NCI-H345 (cell line): ENCODE measurements around the gene RINT1.
"Not testable (repeated sequence)": the region's sequence is repeated elsewhere in the genome, so short reads cannot be mapped to it uniquely, and the experiment has no call there.

Experiments
- DNase-seq: peaks from one replicate; lab custom pipeline; 2025; lab: John Stamatoyannopoulos, UW

RINT1 gene

DNA sequence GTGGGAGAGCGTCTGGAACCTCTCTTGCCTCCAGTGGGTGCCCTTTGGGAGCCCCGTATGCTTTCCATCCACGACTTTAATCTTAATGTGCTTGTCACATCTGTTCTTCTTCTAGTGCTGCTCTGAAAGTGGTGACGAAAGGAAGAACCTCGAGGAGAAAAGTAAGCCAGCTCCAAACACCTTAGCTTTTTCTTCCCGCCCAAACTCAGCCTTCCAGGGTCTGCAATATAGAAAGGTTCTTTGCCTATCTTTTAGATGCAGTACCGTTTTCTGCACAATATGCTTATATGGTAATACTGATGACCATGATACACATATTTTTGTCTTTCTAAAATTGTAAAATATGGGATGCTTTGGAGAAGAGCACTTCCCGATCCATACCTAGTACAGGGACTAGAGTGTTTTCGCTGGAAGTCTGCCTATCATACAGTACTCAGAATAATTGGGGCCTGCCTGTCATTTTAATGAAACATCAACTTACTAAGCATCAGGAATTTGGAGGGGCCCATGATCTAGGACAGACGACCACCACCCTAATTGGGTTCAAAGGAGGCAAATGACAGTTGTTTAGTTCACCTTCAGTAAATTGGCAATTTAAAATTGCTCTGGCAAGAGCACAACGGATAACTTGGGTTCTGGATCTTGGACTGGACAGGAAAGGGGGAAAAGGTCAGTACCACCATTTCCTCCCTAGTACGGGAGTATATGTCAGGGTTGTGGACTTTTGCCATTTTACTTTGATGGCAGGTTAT lies 884 bp downstream of the RINT1 start:
- no peak for DNase-seq

DNA sequence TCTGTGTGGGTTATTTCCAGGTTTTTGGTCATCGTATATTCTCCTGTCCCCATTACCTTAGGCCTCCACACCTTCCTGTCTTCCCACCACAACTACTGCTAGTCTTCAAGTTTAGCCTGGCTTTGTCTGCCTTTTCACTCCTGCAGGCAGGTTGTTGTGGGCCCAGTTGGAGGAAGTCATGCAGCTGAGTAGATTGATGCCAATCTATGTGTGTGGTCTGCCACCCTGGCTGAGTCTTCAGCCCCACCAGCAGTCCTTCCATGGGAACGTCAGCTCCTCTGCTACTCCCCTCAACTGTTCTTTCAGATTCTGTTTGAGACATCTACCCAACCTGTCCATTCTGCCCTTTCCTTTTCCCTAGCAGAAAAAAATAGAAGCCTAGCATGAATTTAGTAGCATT lies 6.3 kb downstream of the RINT1 start:
- no peak for DNase-seq

- no peak for DNase-seq
These were observed 27.9 kb downstream of the RINT1 start for GRCh38 chr7:105559926-105560325.

DNA sequence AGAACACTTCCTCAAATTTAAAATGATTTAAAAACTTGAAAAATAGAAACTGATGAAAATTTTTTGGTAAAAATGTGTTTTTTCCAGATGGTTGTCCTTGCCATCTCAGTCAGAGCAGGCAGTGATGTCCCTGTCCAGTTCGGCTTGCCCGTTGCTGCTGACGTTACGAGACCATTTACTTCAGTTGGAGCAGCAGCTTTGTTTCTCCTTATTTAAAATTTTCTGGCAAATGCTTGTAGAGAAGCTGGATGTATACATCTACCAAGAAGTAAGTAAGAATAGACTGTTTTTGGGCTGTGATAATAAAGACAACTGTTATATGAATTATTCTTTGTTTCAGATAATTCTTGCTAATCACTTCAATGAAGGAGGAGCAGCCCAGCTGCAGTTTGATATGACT lies 33.2 kb downstream of the RINT1 start:
- DNase-seq = no peak

DNA sequence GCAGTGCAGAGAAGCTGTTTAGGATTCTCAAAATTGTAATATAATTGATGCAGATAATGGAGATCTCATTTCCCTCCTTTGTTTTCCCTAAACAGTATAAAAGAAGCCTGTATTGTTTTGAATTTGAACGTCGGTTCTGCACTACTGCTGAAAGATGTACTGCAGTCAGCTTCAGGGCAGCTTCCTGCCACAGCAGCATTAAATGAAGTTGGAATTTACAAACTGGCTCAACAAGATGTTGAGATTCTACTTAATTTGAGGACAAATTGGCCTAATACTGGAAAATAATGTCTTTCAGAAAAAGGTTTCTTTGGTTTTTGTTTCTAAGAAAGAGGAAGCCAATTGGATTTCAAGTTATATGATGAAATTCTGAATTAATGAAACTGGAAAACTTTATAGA lies 35.0 kb downstream of the RINT1 start:
- DNase-seq = no peak

GRCh38 chr7:105567821-105568220 lies 35.8 kb downstream of the RINT1 start:
- DNase-seq = no peak

DNA sequence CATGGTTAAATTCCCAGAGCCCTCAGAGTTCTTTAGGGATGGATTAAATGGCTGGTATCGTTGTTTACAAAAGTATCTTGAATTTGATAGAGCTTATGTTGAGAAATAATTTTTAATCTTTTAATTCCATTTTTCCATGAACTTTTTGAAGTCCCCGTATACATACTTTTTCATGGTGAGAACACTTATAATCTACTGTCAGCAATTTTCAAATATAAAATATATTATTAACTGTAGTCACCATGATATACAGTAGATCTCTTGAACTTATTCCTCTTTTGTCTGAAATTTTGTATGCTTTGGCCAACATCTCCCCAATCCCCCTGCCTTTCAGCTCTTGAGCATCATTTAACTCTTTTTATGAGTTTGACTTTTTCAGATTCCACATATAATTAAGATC lies 39.9 kb downstream of the RINT1 start:
- no peak for DNase-seq

- DNase-seq = no peak
These were observed 45.2 kb downstream of the RINT1 start for GRCh38 chr7:105577251-105577650.

DNA sequence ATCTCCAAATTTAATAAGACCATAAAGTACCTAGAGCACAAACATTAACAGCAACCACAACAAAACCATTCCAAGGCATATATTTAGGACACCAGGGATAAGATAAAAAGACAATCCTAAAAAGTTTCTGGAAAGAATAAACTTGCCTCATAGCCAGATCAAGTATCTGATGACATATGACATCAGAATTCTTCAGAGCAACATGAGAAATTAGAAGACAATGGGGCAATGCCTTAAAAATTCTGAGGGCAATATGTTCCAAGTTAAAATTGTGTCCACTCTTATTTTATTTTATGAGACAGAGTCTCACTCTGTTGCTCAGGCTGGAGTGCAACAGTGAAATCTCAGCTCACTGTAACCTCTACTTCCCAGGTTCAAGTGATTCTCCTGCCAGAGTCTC lies 46.5 kb downstream of the RINT1 start:
- DNase-seq = no peak

GRCh38 chr7:105580022-105580740 lies 48.2 kb downstream of the RINT1 start:
- no peak for DNase-seq

DNA sequence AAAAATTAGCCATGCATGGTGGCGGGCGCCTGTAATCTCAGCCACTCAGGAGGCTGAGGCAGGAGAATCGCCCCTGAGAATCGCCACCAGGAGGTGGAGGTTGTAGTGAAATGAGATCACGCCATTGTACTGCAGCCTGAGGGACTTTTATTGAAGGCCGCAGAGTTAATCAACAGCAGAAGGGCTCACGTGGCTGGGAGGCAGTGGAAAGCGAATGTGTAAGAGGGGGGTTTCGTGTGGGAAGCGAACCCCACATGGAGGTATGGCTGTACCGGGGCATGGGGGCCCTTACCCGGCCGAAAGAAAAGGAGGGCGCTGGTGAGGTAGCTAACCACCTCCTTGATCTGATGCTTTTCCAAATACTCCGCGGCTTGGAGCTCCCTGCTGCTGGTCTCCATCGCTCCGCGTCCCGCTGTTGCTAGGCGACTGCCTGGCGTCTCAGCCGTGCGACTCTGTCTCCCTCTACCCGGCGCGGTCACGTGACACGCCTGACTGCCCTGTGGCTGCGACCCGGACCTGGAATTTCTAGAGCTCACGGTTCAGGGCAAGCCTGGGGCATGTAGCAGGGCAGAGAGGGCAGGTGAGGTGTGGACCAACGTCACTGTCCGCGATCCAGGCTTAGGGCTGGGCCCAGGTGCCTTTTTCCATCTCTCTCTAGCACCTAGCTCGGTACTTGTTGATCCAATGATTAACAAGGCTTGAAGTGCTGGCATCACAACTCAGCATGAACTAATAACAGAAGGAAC lies 49.2 kb downstream of the RINT1 start, which contains the start of gene EFCAB10:
TSS of gene EFCAB10 (minus strand) at position 428 of the 746 bp plus-strand sequence. CDS start at position 398, 30 bp downstream.
- peak; percentile 84 for DNase-seq

GRCh38 chr7:105583061-105583460 lies 51.1 kb downstream of the RINT1 start:
- no peak for DNase-seq

GRCh38 chr7:105584165-105584564 lies 52.2 kb downstream of the RINT1 start:
- no peak for DNase-seq

- no peak for DNase-seq
These were observed 54.0 kb downstream of the RINT1 start for GRCh38 chr7:105585850-105586500.

GRCh38 chr7:105587909-105588635 lies 56.1 kb downstream of the RINT1 start:
- DNase-seq = no peak

DNA sequence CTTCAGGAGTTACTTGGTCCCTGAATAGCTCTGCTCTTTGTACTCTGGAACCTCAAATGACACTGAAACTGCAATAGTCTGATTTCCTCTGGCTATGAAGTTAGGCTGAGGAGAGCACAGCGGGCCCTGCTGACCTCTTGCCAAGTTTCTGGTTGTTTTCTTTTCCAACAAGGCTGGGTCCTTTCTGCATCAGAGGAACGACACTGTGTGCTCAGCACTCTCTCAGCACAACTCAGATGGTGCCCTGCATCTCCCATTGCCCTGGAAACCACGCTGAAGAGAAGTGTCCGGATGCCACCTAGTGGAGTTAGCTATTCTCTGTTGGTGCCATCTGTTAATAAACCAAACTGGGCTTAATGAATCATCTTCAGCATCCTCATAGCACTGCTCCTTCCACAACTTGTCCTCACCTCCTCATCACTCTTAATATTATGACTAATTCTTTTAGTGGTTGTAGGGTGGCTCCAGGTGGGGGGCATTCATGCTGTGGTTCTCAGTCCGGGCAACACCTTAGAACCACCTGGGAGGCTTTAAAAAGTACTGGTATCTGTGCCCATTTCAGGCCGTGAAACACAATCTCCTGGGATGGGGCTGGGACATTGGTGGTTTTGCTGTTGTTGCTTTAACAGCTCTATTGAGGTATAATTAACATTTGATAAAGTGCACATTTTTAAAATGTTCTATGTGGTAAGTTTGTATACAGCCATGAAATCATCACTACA lies 57.5 kb downstream of the RINT1 start:
- DNase-seq = peak; percentile 84

DNA sequence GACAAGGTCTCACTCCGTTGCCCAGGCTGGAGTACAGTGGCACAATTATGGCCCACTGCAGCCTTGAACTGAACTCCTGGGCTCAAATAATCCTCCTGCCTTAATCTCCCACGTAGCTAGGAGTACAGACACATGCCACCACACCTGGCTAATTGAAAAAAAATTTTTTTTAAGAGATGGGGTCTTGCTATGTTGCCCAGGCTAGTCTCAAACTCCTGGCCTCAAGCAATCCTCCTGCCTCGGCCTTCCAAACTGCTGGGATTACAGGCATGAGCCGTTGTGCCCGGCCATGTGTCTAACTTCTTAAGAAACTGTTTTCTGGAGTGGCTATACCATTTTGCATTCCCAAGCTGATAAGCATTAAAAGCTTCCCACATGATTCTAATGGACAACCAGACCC lies 58.8 kb downstream of the RINT1 start:
- DNase-seq = no peak

DNA sequence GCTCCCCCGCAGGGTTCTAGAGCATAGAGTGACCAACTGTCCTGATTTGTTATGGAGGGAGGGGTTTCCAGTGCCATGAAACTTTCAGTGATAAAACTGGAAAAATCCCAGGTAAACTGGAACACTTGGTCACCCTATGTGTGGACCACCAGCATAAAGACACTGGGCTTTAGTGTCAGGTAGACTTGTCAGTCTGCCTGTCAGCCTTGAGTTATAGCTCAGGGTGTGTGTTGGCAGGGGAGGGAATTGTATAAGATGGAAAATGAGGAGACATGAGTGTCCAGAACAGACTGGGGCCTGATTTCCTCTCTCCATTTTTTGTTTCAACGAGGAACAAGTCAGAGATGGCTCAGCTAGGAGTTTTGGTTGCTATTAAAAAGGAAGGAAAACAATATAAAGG lies 59.5 kb downstream of the RINT1 start:
- no peak for DNase-seq

DNA sequence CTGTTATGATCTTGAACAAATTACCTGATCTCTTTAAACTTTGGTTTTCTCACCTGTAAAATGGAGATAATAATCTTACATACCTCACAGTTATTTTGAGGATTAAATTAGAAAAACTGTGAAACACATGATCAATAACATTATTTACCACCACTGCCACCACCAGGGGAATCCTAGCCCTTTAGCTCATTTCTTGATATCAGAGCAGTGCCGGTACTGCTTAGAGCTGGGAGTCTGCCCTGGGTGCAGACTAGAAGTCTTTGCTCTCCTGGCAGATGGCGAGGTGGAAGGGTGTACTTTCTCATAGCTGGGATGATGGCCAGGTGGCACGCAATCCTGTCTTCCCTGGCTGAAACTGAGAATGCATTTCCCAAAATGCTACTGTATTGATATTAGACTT lies 62.0 kb downstream of the RINT1 start:
- no peak for DNase-seq

- DNase-seq = no peak
These were observed 64.9 kb downstream of the RINT1 start for GRCh38 chr7:105596866-105597265.

- not testable (repeated sequence) for DNase-seq
These were observed 67.1 kb downstream of the RINT1 start for GRCh38 chr7:105599080-105599479.
